ENCODE results near the gene GLT1D1.

The GLT1D1 gene

DNA sequence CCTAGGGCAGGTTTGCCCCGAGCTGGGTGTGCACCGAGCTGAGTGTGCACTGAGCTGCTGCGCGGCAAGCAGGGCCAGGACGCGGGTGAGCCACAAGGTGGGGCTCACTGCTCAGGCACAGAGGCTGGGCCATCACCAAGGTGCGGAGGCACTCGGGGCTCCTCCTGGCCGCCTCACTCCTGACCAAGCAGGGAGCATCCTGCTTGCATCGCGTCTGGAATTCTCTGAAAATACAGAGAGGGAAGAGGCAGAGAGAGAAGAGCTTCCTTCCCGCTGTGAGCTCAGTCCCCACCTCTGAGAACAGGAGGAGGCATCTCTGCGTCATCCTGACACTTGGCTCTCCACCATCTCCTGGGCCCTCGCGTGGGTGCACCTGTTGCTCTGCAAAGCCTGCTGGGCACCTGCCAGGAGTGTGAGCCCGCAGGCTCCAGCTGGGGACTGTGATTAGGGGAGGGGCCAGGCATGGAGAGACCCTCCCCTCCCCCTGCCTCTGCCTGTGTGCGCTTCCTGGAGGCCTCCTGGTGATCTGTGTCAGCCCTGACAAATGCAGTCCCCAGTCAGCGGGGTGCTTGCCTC is 116.3 kb downstream of the GLT1D1 start:
- FAIRE-seq: no peak

DNA sequence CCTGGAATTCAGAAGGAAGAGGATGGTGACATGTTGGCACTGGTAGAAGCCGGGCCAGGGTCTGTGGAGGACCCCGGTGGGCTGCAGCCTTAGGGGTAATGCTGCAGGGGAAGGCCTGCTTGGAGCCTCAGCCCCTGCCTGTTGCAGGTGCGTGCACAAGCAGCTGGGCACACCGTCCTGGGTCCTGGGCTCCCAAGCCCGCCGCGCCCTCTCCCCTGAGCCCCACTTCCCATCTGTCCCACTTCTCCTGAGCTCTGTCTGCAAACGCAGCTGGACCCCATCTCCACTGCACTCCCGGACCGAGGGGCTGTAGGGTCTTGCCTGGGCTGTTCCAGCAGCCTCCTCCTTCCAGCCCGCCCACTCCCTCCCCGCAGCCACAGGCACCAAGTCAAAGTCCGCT is 116.8 kb downstream of the GLT1D1 start:
- FAIRE-seq: no peak

DNA sequence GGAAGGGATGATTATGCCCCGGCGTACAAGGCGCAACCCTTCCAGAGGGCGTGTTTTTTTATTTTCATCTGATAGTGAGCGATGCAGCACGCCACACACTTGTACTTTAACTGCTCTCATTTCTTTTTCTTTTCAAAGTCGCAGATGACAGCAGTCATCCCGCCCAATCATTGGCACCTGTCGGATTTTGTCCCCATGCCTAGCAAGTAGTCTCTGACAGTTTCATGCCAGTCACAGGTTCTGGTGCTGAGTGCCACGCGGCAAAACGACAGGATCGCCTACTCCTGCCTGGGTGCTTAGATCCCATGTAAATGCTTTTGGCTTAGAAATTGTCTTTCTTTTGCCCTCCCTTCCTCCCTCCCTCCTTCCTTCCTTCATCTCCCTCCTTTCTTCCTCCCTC is 117.7 kb downstream of the GLT1D1 start:
- no peak for FAIRE-seq

DNA sequence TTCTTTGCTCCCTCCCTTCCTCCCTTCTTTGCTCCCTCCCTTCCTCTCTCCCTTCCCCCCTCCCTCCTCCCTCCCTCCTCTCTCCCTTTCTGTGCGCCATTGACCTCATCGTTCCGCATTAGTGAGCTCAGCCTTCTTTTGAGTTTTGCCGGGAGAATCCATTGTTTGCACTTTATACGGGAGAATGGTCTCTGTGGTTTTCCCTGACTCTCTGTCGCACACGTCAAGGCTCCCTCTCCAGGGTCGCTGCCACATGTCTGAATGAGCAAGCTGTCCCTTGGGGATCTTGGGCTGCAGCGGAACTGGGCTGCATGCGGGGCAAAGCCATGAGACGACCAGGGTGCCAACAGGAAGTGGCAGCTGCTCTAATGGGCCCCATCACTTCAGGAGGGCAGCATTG is 118.5 kb downstream of the GLT1D1 start:
- no peak for FAIRE-seq

DNA sequence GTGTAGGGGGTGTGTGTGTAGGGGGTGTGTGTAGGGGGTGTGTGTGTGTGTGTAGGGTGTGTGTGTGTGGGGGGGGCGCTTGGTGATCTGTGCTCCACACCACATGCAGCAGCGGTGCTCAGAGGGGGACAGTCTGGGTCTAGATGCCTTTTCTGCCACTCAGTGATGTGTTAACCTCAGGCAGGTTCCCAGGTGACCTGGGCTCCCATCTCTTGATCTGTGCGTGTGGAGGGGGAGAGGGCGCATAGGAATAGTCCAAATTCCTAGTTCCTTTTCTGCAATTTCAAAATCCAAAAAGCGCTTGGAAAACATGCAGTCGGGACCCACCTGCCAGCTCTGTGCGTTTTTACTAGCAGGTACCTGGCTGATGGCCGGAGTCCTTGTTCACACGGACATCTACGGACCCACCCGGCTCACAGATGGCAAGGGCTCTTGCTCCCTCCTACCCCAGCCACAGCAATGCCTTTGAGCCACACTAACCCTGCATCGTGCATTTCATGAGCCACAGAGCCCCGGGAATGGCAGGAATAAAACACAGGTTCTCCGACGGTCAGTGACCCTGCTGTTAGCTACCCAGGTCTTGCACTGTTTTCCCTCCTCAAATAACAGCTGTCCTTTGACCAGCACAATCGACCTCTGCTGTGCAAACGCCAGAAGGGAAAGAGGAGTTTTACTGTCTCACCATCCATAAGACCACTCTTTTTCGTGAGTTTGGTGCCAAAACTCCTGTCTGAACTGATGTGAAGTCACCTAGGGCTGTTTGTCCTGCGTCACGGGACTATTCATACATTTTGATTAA is 120.8 kb downstream of the GLT1D1 start:
- FAIRE-seq: no peak

DNA sequence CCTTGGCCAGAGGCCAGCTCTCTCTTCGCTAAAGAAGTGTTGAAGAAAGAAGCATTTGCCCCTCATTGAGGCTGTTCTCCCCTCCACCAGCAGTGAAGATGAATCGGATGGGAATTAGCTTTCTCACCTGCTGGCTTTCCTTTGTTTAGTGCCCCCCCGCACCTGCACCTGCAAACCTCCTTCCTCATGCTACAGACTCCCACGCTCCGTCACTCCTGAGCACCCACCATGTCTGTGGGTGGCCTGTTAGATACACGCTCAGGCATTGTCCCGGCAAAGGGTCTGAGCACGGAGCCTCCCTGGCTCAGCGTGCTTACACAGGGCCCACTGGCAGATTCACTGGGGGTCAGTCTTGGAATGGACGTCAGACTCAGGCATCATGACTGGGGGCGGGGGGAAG is 121.6 kb downstream of the GLT1D1 start:
- no peak for FAIRE-seq

DNA sequence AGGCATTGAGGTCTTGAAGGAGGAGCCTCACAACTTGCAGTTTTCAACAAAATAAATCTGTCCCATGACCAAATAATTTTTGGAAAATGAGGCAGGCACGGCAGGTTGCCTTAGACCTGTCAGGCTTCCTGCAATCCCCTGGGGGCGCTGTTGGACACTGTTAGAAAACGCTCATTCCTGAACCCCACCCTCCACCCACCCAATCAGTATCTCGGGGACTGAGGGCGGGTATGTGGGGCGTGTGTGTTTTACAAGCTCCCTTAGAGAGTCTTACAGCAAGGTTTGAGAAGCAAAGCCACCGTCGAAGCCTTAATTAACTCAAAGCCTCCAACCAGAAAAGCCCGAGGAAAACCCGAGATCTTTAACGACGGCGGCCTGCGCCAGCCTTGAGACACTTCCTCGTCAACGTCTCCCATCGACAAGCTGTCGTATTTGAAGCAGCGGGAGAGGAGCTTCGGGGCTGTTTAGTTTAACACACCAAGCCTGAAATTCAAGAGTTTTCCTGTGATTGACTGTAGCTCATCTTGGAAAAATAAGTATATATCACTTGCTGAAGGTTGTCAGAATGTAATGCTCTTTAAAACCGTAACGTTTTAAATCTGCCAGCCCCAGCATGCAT is 123.0 kb downstream of the GLT1D1 start:
- FAIRE-seq: no peak

DNA sequence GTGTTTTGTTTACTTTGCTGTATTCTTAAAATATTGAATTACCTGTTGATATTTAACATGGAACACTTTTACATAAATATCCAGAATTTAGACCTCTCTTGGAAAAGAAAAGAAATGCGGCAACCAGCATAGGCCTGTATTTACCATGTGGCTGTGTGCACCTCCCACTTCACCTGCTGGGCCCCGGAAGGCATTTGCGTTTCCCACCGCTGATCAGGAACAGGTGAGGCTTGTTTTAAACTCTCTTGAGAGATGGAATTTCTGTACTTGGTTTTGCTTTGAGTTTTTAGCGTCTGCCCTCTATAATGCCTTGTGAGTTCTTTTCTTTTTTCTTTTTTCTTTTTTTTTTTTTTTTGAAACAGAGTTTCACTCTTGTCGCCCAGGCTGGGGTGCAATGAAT is 124.2 kb downstream of the GLT1D1 start:
- no peak for FAIRE-seq

DNA sequence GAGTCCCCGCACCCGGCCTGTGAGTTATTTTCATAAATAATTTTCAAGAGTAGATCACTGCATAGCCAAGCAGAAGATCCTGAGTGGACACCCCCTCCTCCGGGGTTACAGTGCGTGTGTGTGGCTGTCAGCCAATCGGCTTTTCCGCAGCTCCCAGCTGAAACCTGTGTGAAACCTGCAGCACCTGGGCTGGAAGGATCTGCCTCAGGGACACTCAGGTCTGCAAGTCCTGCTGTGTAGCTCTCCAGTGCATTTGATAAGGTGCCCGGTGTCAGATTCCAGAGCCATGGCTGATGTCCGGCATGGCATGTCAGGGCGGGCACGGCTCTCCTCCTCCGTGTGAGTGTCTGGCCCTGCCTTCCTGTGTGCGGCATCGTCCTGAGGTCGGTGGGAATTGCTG is 124.8 kb downstream of the GLT1D1 start:
- FAIRE-seq: no peak

DNA sequence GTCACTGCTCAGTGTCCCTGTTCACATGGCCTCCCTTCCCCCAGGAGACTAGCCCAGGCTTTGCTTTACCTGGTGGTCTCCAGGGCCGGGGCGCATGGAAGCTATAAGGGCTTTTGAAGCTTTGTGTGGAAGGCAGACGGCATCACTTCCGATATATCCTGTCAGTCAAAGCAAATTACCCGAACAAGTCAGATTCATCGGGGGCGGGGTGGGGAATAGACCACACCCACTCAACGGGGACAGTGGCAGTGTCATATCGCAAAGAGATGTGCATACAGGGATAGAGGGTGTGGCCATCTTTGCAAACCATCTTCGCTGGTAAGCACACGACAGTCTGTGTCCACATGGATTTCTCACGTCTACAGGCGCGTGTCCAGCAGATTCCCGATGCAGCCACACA is 127.3 kb downstream of the GLT1D1 start:
- FAIRE-seq: no peak

DNA sequence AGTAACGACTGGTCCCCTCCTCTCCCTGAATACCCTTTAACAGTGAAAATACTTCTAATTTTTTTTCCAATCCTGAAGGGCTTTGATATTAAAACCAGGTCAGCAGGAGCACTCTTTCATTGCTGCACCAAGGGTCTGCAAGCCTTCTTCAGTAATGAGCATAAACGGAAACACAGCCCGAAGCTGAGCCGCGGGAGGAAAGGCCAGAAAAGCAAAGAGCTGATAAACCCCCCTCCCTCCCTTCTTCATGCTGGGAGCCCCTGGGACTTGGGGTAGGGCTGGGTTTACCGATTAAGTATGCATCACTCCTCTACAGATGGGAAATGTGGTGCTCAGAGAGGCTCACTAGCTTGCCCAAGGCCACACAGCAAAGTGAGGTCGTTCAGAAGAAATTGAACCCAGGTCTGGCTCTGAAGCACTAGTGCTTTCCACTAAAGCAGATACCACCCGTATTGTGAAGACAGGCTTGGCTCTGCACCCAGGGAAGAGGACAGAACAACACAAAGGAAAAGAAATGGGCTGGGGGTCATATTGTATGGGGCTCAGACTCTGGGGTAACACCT is 128.8 kb downstream of the GLT1D1 start:
- no peak for FAIRE-seq

DNA sequence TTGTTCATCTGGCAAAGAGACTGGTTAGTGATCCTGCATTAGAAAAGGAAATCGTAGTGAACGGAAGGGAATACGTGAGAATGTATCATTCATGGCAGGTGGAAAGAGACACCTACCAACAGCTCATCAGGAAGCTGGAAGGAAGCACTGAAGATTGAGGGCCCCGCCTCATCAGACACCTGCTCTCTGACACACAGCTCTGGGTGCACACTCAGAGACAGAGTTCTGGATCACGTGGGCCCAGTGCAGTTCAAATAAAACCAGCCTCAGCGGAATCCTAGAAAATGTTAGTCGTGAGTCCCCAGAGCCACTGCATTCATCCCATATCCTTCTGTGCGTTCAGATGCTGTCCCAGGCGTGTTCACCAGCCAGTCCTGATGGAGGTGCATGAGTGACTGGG is 129.7 kb downstream of the GLT1D1 start:
- FAIRE-seq: no peak

DNA sequence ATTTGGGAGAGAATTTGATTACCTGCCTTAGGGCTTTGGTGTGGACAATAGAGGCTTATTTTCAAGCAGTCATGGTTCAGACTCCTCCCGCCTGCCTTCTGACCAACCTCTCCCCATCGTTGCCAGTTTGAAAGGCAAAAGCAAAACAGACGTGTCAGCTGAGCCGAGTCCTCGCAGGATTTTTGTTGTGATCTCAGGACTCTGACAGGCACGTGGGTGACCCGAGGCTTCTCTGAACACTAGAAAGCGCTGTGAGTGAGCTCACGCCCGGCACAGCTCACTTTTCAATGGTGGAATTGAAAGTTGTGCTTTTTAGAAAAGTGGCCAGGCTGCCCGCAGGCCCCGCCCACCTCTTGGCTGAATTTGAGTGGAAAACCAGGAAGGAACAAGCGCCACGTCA is 130.1 kb downstream of the GLT1D1 start:
- FAIRE-seq: no peak

DNA sequence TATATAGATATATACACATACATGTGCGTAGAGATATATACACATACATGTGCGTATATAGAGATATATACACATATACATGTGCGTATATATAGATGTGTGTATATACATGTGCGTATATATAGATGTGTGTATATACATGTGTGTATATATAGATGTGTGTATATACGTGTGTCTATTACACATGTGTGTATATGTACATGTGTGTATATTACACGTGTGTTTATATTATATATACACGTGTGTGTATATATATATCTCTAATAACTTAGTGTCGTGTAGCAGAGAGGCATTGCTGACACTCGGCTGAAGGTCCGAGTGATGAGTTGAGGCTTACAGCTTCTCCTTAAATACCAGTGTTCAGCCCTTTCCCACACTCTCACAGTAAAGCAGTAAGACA is 133.7 kb downstream of the GLT1D1 start:
- FAIRE-seq: no peak

DNA sequence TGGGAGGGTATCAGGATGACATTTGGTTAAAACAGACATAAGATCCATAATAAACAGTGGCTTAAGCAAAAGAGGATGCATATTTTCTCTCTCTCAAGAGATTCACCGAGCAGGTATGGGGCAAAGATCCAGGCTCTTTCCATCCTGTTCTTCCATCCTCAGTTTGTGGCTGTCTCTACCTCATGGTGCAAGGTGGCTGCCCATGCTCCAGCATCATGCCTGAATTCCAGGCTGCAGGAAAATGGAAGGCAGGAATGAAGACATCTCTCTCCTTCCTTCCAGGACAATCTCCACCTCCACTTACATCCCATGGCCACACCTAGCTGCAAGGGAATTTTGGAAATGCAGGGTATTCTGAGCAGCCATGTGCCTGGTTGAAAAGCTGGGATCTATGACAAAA is 136.0 kb downstream of the GLT1D1 start:
- no peak for FAIRE-seq

DNA sequence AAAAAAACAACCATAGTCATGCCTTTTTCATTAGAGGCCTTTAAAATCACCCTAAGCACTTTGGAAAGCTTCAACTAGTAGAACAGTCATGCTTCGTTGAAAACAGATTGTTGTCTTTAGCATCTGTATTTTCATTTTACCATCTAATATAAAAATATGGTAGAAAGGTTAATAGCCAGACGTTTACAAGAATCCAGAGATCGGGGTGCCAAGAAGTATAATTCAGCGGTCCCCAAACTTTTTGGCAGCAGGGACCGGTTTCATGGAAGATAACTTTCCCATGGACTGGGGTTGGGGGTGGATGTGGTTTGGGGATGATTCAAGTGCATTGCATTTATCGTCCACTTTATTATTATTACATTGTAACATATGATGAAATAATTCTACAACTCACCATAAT is 138.4 kb downstream of the GLT1D1 start:
- no peak for FAIRE-seq

DNA sequence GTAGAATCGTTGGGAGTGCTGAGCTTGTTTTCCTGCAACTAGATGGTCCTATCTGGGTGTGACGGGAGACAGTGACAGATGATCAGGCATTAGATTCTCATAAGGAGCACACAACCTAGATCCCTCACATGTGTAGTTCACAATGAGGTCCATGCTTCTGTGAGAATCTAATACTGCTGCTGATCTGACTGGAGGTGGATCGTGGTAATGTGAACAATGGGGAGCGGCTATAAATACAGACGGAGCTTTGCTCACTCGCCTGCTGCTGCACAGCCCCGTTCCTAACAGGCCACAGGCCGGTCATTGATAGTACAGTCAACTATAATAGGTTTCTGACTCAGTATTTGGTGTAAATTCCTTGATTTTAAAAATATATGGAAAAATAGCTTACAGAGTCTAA is 138.8 kb downstream of the GLT1D1 start:
- no peak for FAIRE-seq

DNA sequence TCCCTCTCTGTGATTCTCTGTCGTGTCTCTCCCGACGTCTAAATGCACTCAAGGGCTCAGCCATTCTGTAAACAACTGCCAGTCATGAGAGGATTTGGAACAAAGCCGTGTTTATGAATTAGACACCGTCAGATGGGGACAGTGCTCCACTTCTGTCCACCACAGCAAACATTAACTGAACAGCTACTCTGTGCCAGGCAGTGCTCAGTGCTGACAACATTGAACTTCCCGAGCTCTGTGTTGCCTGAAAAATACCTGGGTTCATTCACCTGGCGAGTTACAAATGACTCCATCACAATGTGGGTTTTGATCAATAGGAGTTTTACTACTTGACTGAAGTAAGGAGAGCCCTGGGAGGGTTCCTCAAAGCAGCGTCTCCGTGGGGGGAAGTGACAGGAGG is 139.3 kb downstream of the GLT1D1 start:
- no peak for FAIRE-seq

DNA sequence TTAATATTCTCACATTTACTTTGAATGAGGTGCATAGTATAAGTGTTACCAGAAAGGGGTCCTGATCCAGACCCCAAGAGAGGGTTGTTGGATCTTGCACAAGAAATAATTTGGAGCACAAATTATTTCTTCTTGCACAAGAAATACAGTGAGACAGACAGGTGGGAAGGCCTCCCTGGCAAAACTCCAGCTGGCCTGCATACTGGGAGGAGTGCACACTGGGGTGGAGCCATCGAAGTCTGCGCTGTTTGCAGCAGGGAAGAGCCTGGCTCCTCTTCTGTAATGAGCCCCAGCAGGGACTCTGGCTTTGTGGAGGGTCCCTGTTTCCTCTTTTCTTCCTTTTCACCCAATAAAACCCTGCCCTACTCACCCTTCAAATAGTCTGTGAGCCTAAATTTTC is 141.6 kb downstream of the GLT1D1 start:
- FAIRE-seq: no peak

DNA sequence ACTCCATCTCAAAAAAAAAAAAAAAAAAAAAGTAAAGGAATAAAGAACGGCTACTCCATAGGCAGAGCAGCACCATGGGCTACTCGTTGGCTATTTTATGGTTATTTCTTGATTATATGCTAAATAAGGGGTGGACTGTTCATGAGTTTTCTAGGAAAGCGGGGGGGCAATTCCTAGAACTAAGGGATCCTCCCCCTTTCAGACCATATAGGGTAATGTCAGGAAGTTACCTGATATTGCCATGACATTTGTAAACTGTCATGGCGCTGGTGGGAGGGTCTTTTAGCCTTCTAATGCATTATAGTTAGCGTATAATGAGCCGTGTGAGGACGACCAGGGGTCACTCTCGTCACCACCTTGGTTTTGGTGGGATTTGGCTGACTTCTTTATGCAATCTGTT is 142.3 kb downstream of the GLT1D1 start:
- FAIRE-seq: no peak

DNA sequence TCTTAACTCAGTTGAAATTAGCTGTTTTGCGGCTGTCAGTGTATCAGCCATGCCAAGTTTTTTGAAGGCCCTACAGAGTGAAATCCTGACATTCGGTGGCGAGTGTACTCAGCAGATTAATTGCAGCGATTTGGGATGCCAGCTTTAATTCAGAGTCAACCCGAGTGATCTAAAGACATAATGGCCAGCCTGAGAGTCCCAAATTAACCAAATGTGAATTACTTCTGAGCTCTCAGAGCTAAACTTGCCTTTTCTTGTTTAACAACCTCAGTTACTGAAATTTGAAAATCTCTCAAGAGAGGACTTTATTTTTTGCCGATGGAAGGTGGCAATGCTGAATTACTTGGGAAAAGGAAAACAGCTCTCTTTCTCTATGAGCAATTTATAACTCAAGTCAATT is 148.5 kb downstream of the GLT1D1 start:
- FAIRE-seq: no peak

DNA sequence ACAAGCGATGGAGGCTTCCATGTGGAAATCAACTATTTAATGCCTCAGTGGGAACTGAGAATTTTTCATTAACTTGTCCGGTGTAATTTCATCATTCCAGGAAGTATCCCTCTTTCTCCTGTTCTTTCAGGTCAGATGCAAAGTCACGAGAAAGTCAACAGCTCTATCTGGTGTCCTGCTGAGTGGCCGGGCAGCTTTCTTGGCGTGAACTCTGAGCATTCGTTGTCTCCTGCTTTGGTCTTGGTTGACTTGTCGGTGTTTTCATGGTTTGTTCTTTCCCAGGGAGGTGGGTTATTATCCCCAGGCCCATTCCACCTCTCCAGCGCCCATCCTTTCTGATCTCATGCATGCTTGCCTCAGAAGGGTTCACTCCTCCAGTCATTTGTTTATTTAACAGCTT is 149.1 kb downstream of the GLT1D1 start:
- no peak for FAIRE-seq

DNA sequence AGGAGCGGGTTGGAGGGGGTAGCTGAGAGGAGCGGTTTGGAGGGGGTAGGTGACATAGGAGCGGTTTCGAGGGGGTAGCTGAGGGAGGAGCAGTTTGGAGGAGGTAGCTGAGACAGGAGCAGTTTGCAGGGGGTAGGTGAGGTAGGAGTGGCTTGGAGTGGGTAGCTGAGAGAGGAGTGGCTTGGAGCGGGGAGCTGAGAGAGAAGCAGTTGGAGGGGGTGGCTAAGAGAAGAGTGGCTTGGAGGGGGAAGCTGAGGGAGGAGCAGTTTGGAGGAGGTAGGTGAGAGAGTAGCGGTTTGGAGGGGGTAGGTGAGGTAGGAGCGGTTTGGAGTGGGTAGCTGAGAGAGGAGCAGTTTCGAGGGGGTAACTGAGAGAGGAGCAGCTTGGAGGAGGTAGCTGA is 152.1 kb downstream of the GLT1D1 start:
- no peak for FAIRE-seq

DNA sequence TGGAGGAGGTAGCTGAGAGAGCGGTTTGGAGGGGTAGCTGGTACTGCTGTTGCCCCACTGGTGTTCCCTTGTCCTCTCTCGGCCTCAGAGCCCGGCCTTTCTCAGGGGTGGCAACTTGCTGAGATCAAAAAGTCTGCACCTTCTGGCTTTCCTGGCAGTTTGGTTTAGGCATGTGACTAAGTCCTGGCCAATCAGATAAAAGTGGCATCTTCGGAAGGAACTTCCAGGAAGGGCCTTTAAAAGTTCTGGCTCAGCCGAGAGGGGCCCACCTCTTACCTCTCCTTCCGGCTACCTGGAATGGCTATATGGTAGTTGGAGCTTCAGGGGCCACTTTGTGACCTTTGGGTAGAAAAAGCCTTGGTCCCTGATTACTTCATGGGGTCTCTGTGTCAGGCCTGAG is 152.6 kb downstream of the GLT1D1 start:
- FAIRE-seq: no peak
